IPS-15b (cell line): ENCODE results near the gene HELZ.
"Not testable (repeated sequence)": the region's sequence is repeated elsewhere in the genome, so short reads cannot be mapped to it uniquely, and the experiment has no call there.

ENCODE experiments used
- H3K27me3 ChIP-seq: one replicate; pipeline ENCODE4 v1.6.1; 2013; ENCODE audit warnings: low read length; ENCODE audit not compliant: control insufficient read depth, insufficient read depth
- H3K36me3 ChIP-seq: one replicate; pipeline ENCODE4 v1.6.1; 2013; ENCODE audit warnings: low read length; ENCODE audit not compliant: control insufficient read depth, insufficient read depth
- H3K4me1 ChIP-seq: one replicate; pipeline ENCODE4 v1.6.1; 2013; ENCODE audit warnings: mild to moderate bottlenecking, low read length; ENCODE audit not compliant: control insufficient read depth, insufficient read depth
- H3K4me3 ChIP-seq: one replicate; pipeline ENCODE4 v1.5.1; 2013; ENCODE audit warnings: low read depth, low read length
- H3K9ac ChIP-seq: one replicate; pipeline ENCODE4 v1.6.1; 2013; ENCODE audit warnings: low read depth, mild to moderate bottlenecking, low read length
- H3K9me3 ChIP-seq: one replicate; pipeline ENCODE4 v1.6.1; 2013; ENCODE audit warnings: mild to moderate bottlenecking, low read length; ENCODE audit not compliant: control insufficient read depth, insufficient read depth

Gene HELZ

GRCh38 chr17:67281053-67281452 is 36.1 kb upstream of the HELZ start:
- no peak overlapping the region for H3K9ac ChIP-seq
- H3K27me3 ChIP-seq, result no peaks in the 10 kb centered on the region
- H3K36me3 ChIP-seq, result no peaks in the 10 kb centered on the region
- H3K4me1 ChIP-seq, result peaks cover 6% of the 10 kb centered on the region
- no peaks in the 10 kb centered on the region for H3K9me3 ChIP-seq
- H3K4me3 ChIP-seq, result no peak overlapping the region

GRCh38 chr17:67280279-67280678 is 35.3 kb upstream of the HELZ start:
- Histone ChIP-seq H3K4me1 (peaks cover 6% of the 10 kb centered on the region), H3K36me3 (no peaks in the 10 kb centered on the region), H3K9me3 (no peaks in the 10 kb centered on the region), H3K27me3 (no peaks in the 10 kb centered on the region), H3K9ac (no peak overlapping the region), H3K4me3 (no peak overlapping the region)

- Histone ChIP-seq H3K27me3 (no peaks in the 10 kb centered on the region), H3K9me3 (no peaks in the 10 kb centered on the region), H3K36me3 (no peaks in the 10 kb centered on the region), H3K9ac (no peak overlapping the region), H3K4me1 (peaks cover 6% of the 10 kb centered on the region), H3K4me3 (no peak overlapping the region)
These were observed 34.1 kb upstream of the HELZ start for GRCh38 chr17:67279115-67279514.

DNA sequence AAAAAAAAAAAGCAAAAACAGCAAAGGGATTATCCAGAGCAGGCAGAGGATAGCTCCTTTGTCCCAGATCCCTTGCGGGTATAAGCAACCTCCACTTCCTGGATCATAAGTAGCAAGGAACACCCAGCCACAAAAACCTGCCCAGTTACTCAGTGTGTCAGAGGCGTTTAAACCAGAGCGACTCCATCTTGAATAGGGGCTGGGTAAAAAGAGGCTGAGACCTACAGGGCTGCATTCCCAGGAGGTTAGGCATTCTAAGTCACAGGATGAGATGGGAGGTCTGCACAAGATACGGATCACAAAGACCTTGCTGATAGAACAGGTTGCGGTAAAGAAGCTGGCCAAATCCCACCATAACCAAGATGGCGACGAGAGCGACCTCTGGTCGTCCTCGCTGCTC is 33.4 kb upstream of the HELZ start:
- H3K4me1 ChIP-seq, result peaks cover 6% of the 10 kb centered on the region
- H3K36me3 ChIP-seq, result no peaks in the 10 kb centered on the region
- no peak overlapping the region for H3K9ac ChIP-seq
- no peak overlapping the region for H3K4me3 ChIP-seq
- H3K9me3 ChIP-seq, result no peaks in the 10 kb centered on the region
- H3K27me3 ChIP-seq, result no peaks in the 10 kb centered on the region

DNA sequence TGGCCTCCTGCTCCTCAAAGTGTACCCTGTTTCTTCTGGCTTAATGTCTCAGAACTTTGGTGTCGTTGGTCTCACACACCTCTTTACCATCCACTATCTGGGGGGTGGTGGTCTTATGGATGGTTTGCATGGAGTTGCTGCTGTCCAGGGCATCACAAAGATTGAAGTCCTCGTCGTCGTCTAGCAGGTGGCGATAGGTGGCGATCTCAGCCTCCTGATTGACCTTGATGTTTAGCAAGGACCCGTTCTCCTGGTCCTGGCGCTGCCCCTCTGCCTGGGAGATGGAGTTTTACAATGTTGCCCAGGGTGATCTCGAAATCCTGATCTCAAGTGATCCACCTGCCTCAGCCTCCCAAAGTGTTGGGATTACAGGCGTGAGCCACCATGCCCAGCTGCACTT is 31.1 kb upstream of the HELZ start:
- Histone ChIP-seq H3K9ac (no peak overlapping the region), H3K9me3 (no peaks in the 10 kb centered on the region), H3K27me3 (no peaks in the 10 kb centered on the region), H3K4me3 (no peak overlapping the region), H3K4me1 (peaks cover 4% of the 10 kb centered on the region), H3K36me3 (no peaks in the 10 kb centered on the region)

- Histone ChIP-seq H3K9me3 (no peaks in the 10 kb centered on the region), H3K27me3 (no peaks in the 10 kb centered on the region), H3K4me1 (no peaks in the 10 kb centered on the region), H3K9ac (no peak overlapping the region), H3K4me3 (no peak overlapping the region), H3K36me3 (no peaks in the 10 kb centered on the region)
These were observed 29.5 kb upstream of the HELZ start for GRCh38 chr17:67274466-67274865.

GRCh38 chr17:67273900-67274299 is 28.9 kb upstream of the HELZ start:
- no peak overlapping the region for H3K9ac ChIP-seq
- no peak overlapping the region for H3K4me3 ChIP-seq
- H3K4me1 ChIP-seq, result no peaks in the 10 kb centered on the region
- H3K36me3 ChIP-seq, result no peaks in the 10 kb centered on the region
- H3K27me3 ChIP-seq, result no peaks in the 10 kb centered on the region
- H3K9me3 ChIP-seq, result no peaks in the 10 kb centered on the region

DNA sequence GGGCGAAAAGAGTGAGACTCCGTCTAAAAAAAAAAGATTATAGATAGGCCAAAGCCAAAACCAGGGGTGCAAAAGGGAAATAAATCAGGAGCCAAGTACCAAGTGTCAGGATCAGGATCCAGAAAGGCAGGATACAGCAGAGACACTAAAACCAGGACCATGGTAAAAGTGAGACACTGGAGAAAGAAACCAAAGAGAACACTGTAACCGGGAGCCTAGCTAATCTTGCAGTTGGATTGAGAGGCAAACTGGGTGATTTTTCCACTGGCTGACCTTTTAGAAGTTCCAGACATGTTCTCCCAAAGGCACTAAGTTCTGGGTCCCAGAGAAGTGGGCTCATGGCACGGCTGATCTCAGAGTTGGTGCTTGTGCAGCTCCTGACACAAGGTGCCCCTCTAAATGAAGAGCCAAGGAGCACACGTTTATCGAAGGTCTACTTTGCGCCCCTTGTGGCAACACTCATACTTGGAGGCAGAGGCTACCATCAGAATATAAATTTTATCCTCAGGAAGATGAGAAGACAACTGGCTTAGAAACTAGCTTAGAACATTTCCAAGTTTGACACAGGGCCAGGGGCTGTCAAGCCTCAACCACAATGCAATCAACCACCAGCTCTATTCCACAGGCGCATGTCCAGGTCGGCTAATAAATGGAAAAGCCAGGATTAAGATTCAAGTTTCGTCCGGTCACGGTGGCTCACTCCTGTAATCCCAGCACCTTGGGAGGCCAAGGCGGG is 27.5 kb upstream of the HELZ start:
- no peak overlapping the region for H3K9ac ChIP-seq
- H3K9me3 ChIP-seq, result no peaks in the 10 kb centered on the region
- H3K27me3 ChIP-seq, result no peaks in the 10 kb centered on the region
- H3K4me1 ChIP-seq, result no peaks in the 10 kb centered on the region
- H3K36me3 ChIP-seq, result no peaks in the 10 kb centered on the region
- no peak overlapping the region for H3K4me3 ChIP-seq

GRCh38 chr17:67271187-67271586 is 26.2 kb upstream of the HELZ start:
- H3K4me1 ChIP-seq, H3K27me3 ChIP-seq, H3K4me3 ChIP-seq, H3K9me3 ChIP-seq, H3K36me3 ChIP-seq, H3K9ac ChIP-seq: not testable (repeated sequence)

- H3K9me3 ChIP-seq, result no peaks in the 10 kb centered on the region
- no peak overlapping the region for H3K9ac ChIP-seq
- no peaks in the 10 kb centered on the region for H3K36me3 ChIP-seq
- no peak overlapping the region for H3K4me3 ChIP-seq
- H3K27me3 ChIP-seq, result no peaks in the 10 kb centered on the region
- no peaks in the 10 kb centered on the region for H3K4me1 ChIP-seq
These were observed 25.4 kb upstream of the HELZ start for GRCh38 chr17:67270416-67270815.

DNA sequence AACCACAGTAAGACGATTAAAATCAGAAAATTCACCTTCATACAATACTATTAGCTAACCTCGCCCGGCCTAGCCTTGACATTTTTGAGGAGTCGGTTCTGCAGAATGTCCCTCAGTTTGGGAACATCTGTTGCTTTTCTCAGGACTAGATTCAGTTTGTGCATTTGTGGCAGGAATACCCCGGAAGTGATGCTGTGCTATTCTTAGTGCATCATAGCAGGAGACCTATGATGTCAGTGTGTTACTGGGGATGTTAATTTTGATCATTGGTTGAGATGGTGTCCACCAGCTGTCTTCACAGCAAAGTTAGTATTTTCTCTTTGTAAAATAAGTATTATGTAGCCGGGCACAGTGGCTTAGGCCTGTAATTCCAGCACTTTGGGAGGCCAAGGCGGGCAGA is 21.5 kb upstream of the HELZ start:
- no peak overlapping the region for H3K9ac ChIP-seq
- H3K4me1 ChIP-seq, result no peaks in the 10 kb centered on the region
- H3K9me3 ChIP-seq, result no peaks in the 10 kb centered on the region
- no peak overlapping the region for H3K4me3 ChIP-seq
- H3K36me3 ChIP-seq, result no peaks in the 10 kb centered on the region
- H3K27me3 ChIP-seq, result no peaks in the 10 kb centered on the region

DNA sequence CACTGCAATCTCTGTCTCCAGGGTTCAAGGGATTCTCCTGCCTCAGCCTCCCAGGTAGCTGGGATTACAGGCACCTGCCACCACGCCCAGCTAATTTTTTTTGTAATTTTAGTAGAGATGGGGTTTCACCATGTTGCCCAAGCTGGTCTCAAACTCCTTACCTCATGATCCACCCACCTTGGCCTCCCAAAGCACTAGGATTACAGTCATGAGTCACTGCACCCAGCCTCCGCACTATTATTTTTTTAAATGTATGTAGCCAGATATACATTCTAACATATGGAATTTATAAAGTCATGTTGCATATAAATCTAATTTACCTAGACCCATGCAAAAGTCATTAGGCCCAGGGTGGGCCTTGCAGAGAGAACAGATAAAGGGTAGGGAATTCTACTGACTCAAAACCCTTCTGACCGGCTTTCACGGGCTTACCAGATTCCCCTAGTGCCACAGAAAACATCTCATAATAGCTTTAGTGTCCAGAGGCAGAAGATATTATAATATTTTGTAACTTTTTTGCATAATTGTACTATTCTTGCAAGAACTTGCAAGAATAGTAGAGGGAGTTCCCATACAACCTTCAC is 20.5 kb upstream of the HELZ start:
- H3K4me1 ChIP-seq, result no peaks in the 10 kb centered on the region
- H3K4me3 ChIP-seq, result no peak overlapping the region
- no peaks in the 10 kb centered on the region for H3K27me3 ChIP-seq
- H3K9ac ChIP-seq, result no peak overlapping the region
- no peaks in the 10 kb centered on the region for H3K36me3 ChIP-seq
- H3K9me3 ChIP-seq, result no peaks in the 10 kb centered on the region
